Fibroblast of upper back skin (primary cell): ENCODE results near the gene MLYCD.
A peak's percentile ranks its signal among the peaks of the same experiment; 100 is the strongest.

Experiments
- DNase-seq: peaks from one replicate; pipeline ENCODE4 v3.0.0-alpha.2; 2013

MLYCD gene

GRCh38 chr16:83900571-83900970 is 1.7 kb downstream of the MLYCD start:
- DNase-seq = no peak

GRCh38 chr16:83901101-83901500 is 2.2 kb downstream of the MLYCD start:
- DNase-seq = peak; percentile 68

GRCh38 chr16:83903751-83904150 is 4.8 kb downstream of the MLYCD start:
- DNase-seq = no peak

GRCh38 chr16:83906683-83907082 is 7.8 kb downstream of the MLYCD start:
- DNase-seq = peak; percentile 47

GRCh38 chr16:83907111-83907510 is 8.2 kb downstream of the MLYCD start:
- no peak for DNase-seq

- no peak for DNase-seq
These were observed 8.8 kb downstream of the MLYCD start for GRCh38 chr16:83907631-83908250.

- DNase-seq = no peak
These were observed 9.9 kb downstream of the MLYCD start for GRCh38 chr16:83908798-83909197.

- DNase-seq = no peak
These were observed 12.4 kb downstream of the MLYCD start for GRCh38 chr16:83911290-83911689.

DNA sequence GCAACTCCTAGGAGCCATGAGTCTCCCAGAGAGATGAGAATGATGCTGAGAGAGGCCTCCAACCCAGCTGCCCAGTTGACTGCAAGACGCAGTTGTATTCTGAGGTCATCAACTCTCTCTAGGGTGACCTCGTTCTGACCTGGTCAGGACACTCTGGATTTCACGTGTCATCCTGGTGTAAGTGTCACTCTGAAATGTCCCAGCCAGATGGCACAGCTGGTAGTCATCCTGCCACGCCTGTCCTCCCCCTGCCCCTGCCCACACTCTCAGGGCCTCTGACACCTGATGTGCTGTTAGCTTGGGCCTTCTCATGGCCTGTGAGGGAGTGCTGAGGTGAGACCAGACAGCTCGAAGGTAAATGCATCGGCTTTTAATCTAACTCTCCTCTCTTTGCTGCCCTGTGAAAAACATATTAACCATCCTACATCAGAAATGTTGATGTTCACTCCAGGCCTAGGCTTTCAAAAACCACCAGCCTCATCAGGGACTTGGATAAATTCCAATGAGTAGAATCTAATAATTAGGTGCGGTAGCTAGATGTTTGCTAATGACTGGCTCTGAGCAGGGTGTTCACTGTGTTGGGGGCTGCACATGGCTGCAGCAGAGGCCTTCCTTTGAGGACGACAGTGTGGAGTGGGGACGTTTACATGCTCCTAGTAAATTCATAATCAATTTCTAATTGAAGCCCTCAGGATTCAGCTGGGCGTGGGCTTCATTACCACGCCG is 13.8 kb downstream of the MLYCD start:
- DNase-seq = no peak

GRCh38 chr16:83913245-83913633 is 14.3 kb downstream of the MLYCD start:
- DNase-seq = peak; percentile 7

GRCh38 chr16:83914091-83914710 is 15.3 kb downstream of the MLYCD start:
- no peak for DNase-seq

DNA sequence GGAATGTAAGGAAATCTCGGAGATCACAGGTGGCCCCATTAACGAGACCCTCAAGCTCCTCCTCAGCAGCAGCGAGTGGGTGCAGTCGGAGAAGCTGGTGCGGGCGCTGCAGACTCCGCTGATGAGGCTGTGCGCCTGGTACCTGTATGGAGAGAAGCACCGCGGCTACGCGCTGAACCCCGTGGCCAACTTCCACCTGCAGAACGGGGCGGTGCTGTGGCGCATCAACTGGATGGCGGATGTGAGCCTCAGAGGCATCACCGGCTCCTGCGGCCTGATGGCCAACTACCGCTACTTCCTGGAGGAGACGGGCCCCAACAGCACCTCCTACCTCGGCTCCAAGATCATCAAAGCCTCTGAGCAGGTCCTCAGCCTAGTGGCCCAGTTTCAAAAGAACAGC is 16.2 kb downstream of the MLYCD start:
- DNase-seq = no peak

DNA sequence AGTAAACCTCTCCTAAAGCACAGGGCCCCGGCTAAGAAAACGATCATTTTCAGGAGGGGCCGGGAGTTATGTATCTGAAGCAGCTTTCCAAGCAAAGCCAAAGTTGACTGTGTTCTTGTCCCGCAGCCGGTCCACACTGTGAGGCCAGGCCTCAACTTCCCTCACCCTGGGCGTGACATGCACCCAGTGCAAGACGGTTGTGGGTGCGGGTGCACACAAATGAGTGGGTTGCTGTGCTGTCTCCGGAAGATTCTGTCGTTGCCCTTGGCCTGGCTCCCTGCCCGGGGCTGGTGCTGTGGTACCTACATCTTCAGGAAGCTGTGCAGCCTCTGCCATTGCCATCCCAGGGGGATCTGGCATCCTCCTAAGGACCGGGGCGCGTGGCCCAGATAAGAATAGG is 16.6 kb downstream of the MLYCD start:
- DNase-seq = no peak

DNA sequence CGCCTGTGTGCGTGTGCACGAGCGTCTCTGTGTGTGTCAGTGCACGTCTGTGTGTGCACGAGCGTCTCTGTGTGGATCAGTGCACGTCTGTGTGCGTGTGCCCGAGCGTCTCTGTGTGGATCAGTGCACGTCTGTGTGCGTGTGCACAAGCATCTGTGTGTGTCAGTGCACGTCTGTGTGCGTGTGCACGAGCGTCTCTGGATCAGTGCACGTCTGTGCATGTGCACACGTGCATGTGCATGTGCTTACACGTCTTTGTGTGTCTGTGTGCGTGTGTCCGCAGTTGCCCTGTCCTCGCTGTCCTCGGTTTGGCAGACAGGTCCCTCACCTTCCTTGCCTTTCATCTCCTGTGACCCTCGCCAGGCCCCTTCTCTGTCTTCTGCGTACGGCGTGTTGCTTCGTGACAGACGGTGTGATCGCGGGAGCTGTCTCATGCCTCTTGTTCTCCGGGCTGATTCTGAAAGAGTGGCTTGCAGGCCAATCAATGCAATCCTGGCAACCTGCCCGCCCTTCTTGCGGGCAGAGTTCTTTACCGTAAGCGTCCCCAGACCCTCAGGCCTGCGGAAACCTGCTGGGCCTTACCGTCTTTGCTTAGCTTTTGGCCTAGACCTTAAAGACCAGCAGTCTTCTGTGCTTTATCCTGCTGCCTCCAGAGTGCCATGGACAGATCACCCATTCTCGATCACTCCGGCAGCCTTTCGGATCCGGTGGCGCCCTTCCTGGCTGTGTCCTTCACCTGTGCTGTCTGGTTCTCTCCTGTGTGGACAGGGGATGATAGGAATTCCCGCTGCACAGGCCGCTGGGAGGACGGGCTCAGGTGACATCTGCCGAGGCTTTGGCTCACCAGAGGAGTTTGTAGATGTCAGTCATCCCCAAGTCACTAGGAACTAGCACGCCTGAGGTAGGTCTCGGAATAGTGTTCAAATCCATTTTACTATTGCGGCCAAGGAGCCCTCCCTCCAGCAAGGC is 18.5 kb downstream of the MLYCD start:
- DNase-seq = no peak

- no peak for DNase-seq
These were observed 22.1 kb downstream of the MLYCD start for GRCh38 chr16:83920894-83921491.

DNA sequence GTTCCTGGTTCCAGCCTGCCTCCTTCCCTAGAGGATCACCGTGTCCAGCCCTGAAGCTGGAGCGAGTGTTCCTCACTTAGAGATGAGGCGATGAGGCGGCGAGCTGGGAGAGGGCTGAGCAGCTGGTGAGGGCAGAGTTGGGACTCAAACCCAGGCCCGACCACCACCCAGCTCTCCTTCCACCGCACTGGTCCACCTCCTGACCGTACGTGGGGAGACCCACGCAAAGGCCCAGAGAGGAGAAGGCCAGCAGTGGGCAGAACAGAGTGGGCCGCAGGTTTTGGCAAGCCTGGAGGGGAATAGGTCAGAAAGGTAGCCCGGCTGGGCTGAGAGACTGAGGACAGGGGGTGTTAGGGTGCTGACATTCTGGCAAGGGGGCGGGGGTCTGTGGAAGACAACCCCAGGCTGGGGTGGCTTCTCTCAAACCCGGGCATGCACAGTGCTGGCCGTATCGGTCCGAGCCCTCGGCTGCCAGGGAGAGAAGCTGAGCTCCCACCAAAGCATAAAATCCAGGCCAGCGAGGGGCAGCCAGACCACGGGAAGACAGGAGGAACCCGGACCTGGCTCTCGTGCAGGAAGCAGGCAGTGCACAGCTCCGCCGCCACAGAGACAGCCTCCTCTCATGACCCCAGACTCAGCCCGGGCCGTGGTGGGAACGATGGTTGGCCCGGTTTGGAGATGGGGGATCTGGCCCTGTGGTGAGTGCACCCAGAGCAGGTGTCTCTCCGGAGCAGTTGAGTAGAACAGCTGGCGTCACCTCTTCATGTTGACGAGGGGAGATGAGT is 24.9 kb downstream of the MLYCD start:
- no peak for DNase-seq

DNA sequence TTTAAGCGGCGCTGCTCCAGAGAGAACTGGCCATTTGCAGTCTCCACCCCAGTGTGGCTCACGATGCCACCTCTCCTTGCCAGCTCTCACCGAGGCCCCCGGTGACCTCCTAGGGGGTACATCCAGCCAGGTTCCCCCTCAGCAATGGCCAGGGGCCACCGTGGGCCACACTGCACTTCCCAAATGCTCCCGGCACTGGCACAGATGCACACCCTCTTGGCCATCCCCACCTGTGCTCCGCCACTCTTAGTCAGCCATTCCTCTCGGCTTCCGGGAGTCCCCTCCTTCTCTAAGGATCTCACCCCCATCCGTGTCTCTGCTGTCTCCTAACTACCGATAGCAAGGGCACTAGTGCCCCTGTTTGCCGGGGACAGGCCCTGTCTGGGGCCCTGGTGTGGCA is 25.8 kb downstream of the MLYCD start:
- no peak for DNase-seq

GRCh38 chr16:83925095-83925905 is 26.4 kb downstream of the MLYCD start:
- DNase-seq = no peak

DNA sequence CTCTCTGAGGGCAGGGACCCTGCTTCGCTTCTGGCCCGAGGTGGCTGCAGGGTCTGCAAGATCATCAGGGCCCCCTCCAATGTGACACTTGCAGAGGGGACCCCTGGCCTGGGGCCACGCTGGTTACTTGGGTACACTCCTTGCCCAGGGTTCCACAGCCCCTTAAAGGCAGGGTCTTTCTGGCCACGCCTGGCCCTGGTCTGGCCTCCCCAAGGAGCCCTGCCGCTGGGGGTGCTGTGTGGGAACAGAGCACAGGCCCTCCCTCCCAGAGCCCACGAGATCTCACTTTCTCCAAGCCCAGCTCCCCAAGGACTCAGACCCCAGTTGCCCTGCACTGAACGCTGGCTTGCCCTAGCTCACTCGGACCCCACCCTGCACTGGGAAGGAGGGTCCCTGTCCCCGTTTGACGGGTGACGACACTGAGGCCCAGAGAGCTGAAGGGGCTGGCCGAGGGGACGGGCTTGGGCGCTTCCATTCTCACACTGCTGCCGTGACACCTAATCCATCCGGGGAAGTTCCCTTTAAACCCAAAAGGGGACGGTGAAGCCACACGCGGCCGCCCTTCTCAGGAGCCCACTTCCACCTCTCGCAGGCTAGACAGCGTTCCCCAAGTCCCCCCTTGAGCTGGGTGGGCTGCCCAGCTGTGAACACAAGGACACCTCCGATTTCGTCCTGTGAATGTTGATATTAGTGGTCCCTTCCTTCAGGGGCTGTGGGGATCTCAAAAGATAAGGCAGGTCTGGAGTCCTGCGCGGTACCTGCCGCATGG is 27.2 kb downstream of the MLYCD start:
- no peak for DNase-seq

DNA sequence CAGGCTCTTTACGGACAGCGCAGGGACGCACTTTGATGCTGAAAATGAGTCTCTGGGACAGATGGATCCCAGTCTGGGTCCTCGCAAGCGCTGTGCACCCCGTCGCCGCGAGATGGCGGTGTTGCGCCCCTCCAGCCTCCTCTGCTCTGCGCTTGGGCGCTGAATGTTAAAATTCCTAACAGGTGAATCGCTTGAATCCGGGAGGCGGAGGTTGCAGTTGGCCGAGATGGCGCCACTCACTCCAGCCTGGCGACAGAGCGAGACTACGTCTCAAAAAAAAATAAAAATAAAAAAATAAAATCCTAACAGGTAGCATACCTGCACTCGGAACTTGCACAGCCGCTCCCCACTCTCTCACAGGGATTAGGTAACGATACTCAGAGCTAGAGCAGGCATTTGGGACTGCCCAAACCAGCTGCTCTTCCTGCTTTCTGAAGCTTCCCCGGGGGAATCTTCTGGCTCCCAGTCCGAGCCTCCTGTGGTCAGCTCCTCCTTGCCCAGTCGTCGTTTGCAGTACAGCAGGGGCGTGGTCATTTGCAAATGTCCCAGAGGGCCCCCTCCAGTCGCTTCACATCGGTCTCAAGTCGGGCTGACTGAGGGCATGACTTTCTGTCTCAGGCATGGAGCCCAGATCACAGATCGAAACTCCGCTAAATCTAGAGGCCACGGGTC is 27.9 kb downstream of the MLYCD start:
- peak; percentile 71 for DNase-seq
